Breast epithelium (tissue), 3 donors: ENCODE measurements around the gene APOL2.

ENCODE experiments used
- POLR2A ChIP-seq: fragments of 450-650 bp; IDR thresholded peaks from one replicate; pipeline ENCODE4 v1.6.1; 2016; ENCODE audit warnings: antibody characterized with exemption, mild to moderate bottlenecking, moderate library complexity
- POLR2AphosphoS5 ChIP-seq, 3 donors: sonication (generic); formaldehyde crosslinking; IDR thresholded peaks; one replicate each; pipeline ENCODE4 v1.6.1; 2017; ENCODE audit warnings: antibody characterized with exemption in 3 of 3
- TF ChIP-seq, protein P1 (sequence below), 3 donors: fragments of 450-650 bp; IDR thresholded peaks; one replicate each; pipeline ENCODE4 v1.5.1; 2016 to 2017; ENCODE audit warnings: antibody characterized with exemption in 3 of 3, mild to moderate bottlenecking in 3 of 3, moderate library complexity in 3 of 3

DNA sequence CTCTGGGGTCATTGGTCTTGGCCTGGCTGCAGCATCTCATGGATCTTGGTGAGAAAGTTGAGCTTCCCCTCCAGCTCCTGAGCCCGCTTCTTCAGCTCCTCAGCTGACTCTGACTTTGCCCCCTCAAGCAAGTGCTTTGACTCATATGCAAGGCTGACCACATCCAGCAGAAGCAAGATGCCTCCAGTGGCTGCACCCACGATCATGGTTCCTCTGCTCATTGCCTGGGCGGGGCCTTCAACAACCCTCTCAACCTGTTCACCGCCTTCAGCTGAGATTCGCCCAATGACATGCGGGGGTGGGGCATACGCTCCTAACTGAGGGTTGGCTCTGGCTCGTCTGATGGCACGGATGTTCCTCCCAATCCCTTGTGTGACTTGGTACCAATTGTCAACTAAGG lies 11.9 kb downstream of the APOL2 start:
- TF ChIP-seq POLR2A, result no peak
- TF ChIP-seq, protein P1, sequence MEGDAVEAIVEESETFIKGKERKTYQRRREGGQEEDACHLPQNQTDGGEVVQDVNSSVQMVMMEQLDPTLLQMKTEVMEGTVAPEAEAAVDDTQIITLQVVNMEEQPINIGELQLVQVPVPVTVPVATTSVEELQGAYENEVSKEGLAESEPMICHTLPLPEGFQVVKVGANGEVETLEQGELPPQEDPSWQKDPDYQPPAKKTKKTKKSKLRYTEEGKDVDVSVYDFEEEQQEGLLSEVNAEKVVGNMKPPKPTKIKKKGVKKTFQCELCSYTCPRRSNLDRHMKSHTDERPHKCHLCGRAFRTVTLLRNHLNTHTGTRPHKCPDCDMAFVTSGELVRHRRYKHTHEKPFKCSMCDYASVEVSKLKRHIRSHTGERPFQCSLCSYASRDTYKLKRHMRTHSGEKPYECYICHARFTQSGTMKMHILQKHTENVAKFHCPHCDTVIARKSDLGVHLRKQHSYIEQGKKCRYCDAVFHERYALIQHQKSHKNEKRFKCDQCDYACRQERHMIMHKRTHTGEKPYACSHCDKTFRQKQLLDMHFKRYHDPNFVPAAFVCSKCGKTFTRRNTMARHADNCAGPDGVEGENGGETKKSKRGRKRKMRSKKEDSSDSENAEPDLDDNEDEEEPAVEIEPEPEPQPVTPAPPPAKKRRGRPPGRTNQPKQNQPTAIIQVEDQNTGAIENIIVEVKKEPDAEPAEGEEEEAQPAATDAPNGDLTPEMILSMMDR (IDR thresholded peaks at IDR 0.05), result no peak
- TF ChIP-seq POLR2AphosphoS5 (IDR thresholded peaks at IDR 0.05), result no peak
